ENCODE measurements around the gene TBKBP1.

TBKBP1 gene

DNA sequence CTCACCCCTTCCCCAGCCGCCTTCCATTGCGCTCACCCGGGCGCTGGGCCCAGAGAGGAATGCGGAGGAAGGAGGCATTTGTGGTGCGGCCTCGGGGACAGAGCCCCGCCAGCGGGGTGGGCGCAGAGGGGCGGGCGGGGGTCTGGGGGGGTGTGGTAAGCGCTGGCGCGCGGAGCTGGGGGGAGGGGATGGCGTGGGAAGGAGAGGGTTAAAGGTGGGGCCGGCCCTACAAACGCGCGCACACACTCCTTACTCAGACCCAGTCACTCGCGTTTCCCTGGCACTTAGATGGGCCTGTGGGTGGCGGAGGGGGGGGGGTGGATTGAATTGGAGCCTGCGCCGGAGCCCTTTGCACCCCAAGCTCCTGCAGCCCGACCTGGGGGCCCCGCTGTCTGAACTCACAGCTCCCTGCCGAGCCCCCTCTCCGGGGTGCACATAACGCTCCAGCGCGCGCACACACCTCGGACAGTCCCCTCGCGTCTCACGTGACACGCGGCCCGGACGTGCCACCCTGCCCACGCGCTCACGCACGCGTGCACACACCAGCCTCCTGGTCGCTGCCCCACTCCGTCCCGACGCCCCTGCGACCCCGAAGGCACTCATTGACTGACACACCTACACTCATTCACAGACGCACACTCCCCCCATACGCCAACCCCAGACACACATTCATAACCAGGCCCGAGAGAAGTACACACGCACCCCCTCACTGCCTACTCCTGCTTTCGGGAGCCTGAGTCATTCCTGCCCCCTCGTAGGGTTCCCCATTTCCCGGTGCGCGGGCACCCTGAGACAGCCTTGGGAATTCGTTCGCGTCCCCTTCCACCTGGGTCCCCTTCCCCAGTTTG, 844 bp downstream of the TBKBP1 start:
- peak; percentile 27 to 89 (median 72) for DNase-seq
- intact Hi-C loops (cut with DNase I): loop anchor here (10.0 kb wide), 1 partner anchor 110 kb away; no protein-coding TSS in a partner anchor

- DNase-seq: peak in 8 of 42 donors; percentile 5 to 42 (median 20)
These were observed 1.7 kb downstream of the TBKBP1 start for GRCh38 chr17:47695429-47696376.

DNA sequence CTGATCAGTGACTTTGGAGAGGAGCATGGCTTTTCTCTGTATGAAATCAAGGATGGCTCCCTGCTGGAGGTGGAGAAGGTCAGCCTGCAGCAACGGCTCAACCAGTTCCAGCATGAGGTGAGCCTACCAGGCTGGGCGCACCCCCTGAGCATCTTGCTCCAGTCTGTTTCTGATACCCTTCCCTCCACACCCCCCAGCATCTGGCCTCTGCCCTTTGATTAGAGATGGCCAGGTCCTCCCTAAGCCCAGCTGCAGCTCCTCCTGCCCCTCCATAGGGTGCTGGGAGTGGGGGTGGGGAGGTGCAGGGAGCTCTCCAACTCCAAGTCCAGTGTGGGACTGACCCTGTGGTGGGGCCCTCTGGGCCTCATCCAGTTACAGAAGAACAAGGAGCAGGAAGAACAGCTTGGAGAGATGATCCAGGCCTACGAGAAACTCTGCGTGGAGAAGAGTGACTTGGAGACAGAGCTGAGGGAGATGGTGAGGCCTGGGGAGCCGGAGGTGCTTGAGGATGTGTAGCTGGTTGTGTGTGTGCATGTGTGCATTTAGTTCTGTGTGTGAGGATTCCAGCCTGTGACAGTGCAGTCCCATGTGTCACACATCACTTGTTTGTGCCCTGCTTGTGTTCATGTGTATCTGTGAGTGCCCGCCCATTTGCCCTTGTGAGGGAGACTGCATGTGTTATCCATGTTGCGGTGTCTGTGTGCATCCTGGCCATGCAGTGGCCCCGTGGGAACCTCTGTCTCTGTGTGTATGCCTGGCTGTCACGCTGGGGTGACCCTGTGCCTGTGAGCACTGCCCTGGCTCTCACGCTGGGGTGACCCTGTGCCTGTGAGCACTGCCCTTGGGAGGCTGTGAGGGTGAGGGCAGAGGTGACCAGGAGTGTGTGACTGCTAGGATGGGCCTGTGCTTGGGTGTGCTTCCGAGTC, 3.0 kb downstream of the TBKBP1 start:
- peak in 5 of 42 donors; percentile 3 to 26 (median 7) for DNase-seq
- intact Hi-C loops (cut with DNase I): loop anchor here (10.0 kb wide), 1 partner anchor 108 kb away; no protein-coding TSS in a partner anchor

More at GRCh38 chr17:47695429-47696376, 1.7 kb downstream of the TBKBP1 start:
- intact Hi-C loops (cut with DNase I): loop anchor here (10.0 kb wide), 1 partner anchor 109 kb away; no protein-coding TSS in a partner anchor

GRCh38 chr17:47697906-47698711, 4.1 kb downstream of the TBKBP1 start:
- peak in 3 of 42 donors; percentile 4 to 26 (median 10) for DNase-seq
- intact Hi-C loops (cut with DNase I): loop anchor here (10.0 kb wide), 1 partner anchor 107 kb away; no protein-coding TSS in a partner anchor

GRCh38 chr17:47698749-47699535, 5.0 kb downstream of the TBKBP1 start:
- intact Hi-C loops (cut with DNase I): loop anchor here (10.0 kb wide), 1 partner anchor 106 kb away; no protein-coding TSS in a partner anchor

GRCh38 chr17:47699536-47699840, 5.5 kb downstream of the TBKBP1 start:
- intact Hi-C loops (cut with DNase I): loop anchor here (10.0 kb wide), 1 partner anchor 105 kb away; no protein-coding TSS in a partner anchor
- DNase-seq: peak in 1 of 42 donors; percentile 7

More at GRCh38 chr17:47698749-47699535, 5.0 kb downstream of the TBKBP1 start:
- peak in 41 of 42 donors; percentile 53 to 89 (median 76) for DNase-seq

DNA sequence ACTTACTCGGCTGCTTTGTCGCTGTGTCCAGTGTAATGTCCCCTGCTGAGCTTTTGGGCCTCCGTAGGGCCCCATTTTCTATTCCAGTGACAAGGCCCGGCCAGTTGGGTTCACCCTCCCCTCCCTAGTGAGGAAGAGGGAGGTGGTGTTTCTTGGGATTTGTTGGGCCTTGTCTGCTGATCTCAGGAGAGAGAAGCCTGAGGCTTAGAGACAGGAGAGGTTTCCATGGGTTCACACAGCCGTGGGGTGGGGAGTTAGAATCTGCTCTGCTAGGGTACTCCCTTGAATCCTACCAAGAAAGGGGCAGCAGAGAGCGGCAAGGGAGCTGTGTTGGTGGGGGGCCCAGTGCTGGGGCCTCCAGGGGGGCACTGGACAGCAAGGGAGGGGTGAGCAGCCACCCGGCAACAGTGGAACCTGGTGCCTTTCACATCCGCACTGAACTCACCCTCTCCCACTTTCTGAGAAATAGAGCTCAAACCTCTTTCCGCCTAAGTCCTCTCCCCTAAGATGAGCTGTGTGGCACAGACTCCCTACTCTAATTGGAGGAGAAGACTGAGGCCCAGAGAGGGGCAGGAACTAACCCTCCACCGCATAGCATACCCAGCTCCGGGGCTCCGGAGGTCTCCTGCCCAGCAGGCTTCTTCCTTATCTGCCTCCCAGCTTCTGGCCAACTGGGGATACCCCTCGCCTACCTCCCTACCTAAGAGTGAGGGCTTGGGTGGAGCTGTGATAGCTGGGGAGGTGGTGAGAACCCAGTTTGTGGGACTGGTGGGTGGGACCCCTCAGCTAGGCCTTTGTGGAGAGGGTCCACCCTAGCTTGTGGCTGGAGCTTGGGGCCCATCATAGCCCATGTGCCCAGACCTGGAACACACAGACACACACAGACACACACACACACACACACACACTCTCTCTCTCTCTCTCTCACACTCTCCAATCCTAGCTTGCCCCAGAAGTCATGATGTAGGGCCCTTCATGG, 6.8 kb downstream of the TBKBP1 start:
- DNase-seq: peak in 2 of 42 donors; percentile 6 to 19
- intact Hi-C loops (cut with DNase I): no loop called here

DNA sequence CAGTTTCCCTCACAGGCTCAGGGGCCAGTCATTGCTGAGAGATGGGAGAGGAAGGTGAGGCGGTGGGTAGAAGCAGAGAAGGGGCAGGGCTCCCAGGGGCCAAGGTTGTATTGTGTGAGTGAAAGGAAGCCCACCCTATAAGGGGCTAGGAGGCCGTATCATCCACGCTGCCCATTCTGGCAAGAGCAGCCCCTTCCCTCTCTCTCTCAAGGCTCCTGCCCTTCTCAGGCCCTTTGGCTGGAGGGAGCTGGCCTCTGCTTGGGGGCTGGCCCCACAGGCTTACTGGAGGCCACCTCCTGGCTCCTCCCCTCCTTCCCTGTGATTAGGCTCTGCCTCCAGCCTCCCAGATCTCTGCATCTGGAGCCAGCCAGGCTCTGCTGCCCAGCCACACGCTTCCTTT, 7.6 kb downstream of the TBKBP1 start:
- DNase-seq: no peak
- intact Hi-C loops (cut with DNase I): no loop called here

GRCh38 chr17:47702391-47702995, 8.5 kb downstream of the TBKBP1 start:
- intact Hi-C loops (cut with DNase I): no loop called here
- DNase-seq: no peak

- DNase-seq: no peak
- intact Hi-C loops (cut with DNase I): no loop called here
These were observed 9.2 kb downstream of the TBKBP1 start for GRCh38 chr17:47703191-47703591.

GRCh38 chr17:47703671-47704070, 9.7 kb downstream of the TBKBP1 start:
- intact Hi-C loops (cut with DNase I): no loop called here
- no peak for DNase-seq

DNA sequence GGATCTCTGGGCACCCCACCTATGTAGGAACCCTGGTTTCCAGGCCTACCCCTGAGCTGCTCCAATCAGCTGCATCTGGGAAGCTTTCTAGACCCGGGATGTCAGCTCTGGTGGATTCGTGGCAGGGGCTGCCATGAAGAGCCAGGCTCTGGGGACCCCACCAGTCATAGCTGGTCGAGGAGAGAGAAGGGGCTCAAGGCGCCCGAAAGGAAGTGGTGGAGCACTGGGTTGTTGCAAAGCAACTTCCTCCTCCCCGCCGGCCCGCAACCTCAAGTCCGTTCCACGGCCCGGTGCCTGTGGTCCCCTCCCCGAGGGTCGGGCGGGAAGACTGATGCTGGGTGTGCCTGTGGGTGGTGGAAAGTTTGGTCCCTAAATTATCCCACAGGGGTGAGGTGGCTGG, 10.2 kb downstream of the TBKBP1 start:
- DNase-seq: no peak
- intact Hi-C loops (cut with DNase I): no loop called here

GRCh38 chr17:47704736-47705135, 10.8 kb downstream of the TBKBP1 start:
- intact Hi-C loops (cut with DNase I): no loop called here
- DNase-seq: no peak

GRCh38 chr17:47705536-47706530, 11.9 kb downstream of the TBKBP1 start:
- no peak for DNase-seq
- intact Hi-C loops (cut with DNase I): no loop called here

Measured in head of caudate nucleus (tissue), 42 donors.